Endometrium (tissue), 2 donors: Measurements from ENCODE around the gene STRIT1.

ENCODE experiments used
- FAIRE-seq: peaks from 2 replicates; lab custom pipeline; 2012; peaks lifted over from hg19 to GRCh38; lab: Jason Lieb, UNC
- donor health status: control.
- donor health status: control.

STRIT1 gene

GRCh38 chr3:155293516-155293915, at the start of gene STRIT1:
STRIT1 (minus strand) TSS chr3:155293683.
- no peak for FAIRE-seq

DNA sequence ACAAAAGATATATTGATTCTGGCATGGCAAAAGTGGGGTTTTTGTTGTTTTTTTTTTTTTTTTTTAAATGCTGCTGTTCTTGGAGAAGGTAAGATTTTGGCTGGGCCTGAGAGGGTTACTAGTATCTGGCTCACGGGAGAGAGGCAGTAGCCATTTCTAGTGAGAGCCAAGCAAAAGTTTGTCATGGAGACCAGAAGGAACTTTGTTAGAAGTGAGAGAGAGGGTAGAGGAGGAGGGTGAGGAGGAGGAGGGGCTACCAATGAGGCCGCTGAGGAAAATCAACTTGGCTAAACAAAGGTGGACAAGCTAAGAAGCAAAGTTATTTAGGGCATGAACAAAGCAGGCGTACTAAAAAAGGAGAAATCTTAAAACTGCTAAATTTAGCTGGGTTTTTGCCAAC, 48.9 kb upstream of the STRIT1 start:
- no peak for FAIRE-seq

DNA sequence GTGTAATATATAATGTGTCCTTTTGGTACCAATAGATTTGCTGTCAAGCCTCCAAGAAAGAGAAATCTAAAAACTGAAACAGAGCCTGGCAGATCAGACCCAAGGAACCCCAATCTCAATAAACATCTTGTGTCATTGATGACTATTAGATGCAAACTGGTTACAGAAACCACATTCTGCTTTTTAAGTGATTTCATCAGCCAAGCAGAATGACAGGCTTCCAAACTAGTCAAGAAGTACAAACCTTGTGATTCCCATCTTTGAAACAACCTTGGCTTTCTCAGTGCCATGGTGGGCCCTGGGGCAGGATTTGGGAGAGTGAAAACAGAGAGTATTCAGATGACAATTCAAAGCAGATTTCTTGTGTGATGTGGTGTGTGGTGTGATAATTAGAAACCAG, 45.6 kb upstream of the STRIT1 start:
- FAIRE-seq, result no peak

- FAIRE-seq, result no peak
Measured at GRCh38 chr3:155335724-155336354, 42.4 kb upstream of the STRIT1 start.

- FAIRE-seq, result no peak
Measured at GRCh38 chr3:155334914-155335723, 41.6 kb upstream of the STRIT1 start.

- no peak for FAIRE-seq
Measured at GRCh38 chr3:155334215-155334913, 40.9 kb upstream of the STRIT1 start.

DNA sequence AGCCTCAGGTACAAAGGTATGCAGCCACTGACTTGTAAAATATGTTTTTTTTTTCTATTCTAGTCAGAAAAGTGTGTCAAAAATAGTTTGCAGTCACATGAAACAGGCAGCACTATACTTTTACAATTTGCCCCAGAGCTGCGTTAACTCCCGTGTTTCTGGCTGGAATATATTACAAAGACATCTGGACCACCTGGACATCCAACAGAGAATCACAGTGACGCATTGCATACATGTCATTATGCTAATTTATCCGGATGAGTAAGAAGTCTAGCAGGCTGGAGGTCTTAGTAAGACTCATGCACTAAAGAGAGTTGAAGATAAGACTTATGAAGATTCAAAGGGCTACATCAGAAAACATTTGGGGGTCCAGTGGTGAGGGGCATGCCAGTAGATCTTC, 39.2 kb upstream of the STRIT1 start:
- FAIRE-seq, result no peak

GRCh38 chr3:155331078-155331477, 37.6 kb upstream of the STRIT1 start:
- no peak for FAIRE-seq

GRCh38 chr3:155330370-155330769, 36.9 kb upstream of the STRIT1 start:
- FAIRE-seq, result no peak

- FAIRE-seq, result no peak
Measured at GRCh38 chr3:155329513-155330048, 36.1 kb upstream of the STRIT1 start.

GRCh38 chr3:155327871-155328270, 34.4 kb upstream of the STRIT1 start:
- no peak for FAIRE-seq

- no peak for FAIRE-seq
Measured at GRCh38 chr3:155327430-155327829, 33.9 kb upstream of the STRIT1 start.

DNA sequence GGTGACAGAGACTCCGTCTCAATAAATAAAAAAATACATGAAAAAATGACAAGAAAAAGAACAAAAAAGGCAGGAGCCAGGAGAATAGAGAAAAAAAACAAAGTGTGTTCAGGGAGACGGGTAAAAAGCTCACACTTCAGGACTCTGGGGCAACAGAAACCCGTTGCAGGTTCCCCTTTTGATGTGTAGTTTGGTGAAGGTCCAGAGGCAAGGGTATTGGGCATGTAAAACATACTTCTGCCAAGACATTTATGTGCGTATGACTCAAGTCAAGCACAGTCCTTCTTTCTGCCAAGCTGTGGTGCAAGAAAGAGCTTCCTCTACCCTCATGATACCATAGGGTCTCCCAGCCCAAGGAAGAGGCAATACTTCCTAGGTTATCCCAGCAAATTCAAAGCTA, 33.4 kb upstream of the STRIT1 start:
- no peak for FAIRE-seq

DNA sequence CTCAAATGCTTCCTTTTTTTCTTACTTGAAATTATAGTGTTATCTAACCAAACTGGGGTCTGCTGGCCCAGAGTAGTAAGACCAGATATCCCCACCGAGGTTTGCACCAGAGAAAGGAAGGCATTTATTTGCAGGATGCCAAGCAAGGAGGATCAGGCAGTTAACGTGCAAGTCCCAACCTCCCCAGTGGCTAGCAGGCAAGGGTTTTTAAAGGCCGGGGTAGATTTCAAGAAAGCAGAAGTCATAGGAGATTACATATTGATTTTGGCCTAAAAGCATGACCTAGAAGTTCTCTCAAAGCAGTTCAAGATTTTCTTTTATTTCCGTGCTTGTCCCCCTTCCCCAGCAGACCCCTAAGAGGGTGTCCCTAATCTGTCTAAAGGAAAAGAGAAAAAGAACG, 32.8 kb upstream of the STRIT1 start:
- FAIRE-seq, result no peak

DNA sequence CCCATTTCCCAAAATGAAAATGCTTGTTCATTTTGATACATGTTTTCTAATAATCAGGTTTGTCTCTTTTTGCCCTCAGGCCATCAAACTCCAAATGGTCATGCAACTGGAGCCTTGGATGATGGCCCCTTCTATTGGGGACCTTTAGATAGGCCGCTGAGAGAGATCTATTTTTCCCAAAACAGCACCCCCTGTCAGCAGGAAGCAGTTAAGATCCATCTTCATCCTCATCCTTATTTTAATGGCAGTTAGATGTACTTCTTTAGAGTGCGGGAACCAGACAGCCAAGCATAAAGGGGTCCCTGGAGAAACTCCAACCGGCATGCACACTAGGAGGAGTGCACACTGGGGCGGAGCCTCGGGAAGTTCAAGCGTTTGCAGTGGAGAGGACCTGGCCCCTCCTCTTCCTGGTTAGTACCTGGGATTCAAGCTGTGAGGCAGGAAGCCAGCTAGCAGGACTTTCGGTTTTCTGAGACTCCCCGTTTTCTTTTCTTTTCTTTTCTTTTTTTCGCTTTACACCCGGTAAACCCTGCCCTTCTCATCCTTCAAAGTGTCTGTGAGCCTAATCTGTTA, 31.9 kb upstream of the STRIT1 start:
- FAIRE-seq, result no peak

DNA sequence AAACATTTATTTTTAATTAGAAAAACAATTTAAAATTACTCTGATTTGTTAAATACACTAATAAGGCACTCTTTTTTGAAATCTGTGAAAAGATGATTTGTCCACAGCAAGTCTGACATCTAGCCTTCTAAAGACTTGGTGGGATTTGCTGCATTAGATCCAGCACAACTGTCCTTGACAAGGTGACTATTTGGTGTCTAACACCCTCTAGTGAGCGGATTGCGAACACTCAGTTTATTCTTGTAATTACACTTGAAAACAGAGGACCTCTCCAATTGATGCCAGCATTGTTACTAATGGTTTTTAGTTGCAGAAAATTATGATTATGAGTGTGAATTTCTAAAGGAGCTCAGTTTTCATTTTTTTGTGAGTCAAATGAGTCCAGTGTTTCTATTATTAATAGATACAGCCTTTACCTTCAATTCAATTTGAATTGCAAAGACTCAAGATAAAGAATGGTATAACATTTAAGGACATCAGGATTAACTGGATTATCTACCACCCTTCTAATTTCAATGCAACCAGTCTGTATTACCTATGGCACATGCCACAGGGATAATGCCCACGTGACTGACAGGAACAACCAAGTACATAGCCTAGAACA, 29.7 kb upstream of the STRIT1 start:
- FAIRE-seq, result peak; percentile 96

DNA sequence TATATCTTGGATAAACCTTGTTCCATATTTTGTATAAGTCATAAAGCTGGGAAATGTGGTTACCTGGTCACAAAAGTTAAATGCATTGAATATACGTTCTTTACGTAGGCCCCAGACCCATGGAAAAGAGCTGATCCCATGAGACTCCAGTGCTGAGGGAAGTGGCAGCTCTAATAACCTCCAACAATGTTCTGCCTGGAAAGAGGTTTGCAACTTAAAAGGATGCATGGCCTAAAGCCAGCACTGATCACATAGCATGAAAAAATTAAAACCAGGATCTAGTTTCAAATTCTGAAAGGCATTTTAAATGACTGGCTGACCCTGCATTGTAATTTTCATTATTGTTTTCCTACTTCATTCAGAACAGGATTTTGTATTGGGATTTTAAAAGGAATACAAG, 27.9 kb upstream of the STRIT1 start:
- no peak for FAIRE-seq

GRCh38 chr3:155320934-155321333, 27.5 kb upstream of the STRIT1 start:
- FAIRE-seq, result no peak

DNA sequence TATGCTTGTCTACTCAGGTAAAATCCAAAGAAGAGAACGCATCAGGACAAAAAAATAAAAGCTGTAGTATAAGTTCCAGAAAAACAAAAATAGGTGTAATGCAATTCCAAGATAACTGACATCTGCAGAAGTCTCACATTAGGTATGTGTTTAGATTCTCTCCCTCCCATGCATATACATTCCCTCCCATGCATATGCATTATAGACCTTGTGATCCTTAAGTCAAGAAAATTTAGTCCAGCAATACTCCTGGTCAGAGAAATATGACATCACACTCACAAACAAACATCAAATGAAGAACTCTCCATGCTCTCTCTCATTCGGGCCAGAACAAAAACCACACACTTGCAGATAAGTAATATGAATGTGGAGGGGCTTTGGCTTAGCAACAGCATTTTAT, 25.3 kb upstream of the STRIT1 start:
- no peak for FAIRE-seq

- FAIRE-seq, result peak; percentile 69
Measured at GRCh38 chr3:155317211-155317610, 23.7 kb upstream of the STRIT1 start.

DNA sequence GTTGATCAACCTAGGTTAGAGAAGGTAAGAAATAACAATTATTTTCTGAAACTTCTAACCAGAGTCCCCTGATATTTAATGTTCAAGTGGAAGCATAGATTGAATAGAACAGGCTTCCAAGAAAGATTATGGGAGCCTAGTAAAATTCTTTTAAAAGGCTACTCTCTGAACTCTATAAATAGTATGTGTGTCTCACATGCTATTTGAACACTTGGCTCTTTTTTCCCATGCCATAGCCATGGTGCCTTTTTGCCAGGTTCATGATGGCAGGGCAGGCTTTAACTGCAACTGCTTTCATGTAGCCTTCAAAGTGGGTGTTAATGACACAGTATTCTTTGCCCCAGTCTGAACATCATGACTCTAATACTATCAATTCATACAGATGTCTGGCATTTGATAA, 22.9 kb upstream of the STRIT1 start:
- no peak for FAIRE-seq

DNA sequence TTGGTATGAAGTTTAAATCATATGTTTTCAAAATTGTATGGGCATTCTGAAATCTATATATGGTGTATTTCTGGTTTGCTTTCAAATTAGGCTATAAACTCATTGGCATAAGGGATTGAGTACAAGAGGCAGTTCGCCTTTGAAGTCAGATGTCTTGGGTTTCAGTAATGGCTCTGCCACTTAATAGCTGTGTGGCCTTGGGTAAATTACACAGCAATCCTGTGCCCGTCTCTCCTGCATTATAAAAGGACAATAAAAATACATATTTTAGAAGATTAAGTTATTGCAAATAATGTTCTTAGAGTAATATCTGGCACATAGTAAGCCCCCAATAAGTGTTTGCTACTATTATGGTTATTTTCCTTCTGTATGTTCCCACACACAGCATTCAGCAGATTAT, 20.4 kb upstream of the STRIT1 start:
- no peak for FAIRE-seq
